Fibroblast of skin of abdomen (primary cell): Measurements from ENCODE around the gene MYRF.
A peak's percentile ranks its signal among the peaks of the same experiment; 100 is the strongest.

Experiments used
- DNase-seq: peaks from one replicate; pipeline ENCODE4 v3.0.0-alpha.2; 2013

MYRF gene

DNA sequence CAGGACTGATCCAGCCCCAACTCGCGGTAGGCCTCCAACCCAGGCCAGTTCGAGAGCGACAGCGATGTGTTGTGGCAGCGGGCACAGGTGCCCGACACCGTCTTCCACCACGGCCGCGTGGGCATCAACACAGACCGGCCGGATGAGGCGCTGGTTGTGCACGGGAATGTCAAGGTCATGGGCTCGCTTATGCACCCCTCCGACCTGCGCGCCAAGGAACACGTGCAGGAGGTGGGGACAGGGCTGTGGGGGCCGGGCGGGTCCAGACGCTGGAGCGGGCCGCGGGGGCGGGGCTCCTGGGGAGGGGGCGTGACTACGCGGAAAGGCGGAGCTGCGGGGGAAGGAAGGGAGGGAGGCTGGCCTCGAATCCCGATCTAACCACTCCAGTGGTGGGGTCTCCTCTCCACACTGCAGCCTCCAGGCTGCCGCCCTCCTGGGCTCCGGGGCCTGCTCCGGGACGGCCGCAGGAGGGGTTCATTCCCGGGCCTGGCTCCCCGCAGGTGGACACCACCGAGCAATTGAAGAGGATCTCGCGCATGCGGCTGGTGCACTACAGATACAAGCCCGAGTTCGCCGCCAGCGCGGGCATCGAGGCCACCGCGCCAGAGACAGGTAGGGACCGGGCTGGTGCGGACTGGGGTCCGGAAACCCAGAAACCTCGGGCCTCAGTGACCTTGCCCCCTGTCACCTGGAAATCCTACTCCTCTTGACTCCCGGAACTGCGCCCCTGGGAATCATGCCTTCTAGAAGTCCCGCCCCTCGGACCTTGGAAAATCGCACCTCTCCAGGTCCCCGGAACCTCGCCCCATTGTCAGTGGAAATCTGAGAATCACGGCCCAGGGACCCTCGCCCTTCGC is 25.0 kb downstream of the MYRF start:
- no peak for DNase-seq

DNA sequence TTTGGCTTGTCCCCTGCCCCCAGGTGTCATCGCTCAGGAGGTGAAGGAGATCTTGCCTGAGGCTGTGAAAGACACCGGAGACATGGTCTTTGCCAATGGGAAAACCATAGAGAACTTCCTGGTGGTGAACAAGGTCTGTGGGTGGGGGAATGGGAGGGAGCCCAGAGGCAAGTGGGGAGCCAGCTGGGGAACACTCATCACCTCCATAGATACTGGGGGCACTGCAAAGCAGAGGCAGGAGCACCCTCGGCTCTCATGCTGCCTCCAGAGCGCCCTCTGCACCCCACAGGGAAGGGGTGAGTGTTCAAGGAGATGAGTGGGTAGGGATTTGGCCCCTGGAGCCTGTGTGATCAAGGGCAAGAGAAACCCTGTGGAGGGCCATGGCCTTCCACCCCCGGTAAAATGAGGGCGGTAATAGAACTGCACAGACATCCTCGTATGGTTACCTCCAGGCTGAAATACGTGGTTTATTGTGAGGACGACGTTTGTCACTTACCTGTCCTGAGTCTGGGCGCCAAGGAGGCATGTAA is 26.0 kb downstream of the MYRF start:
- no peak for DNase-seq

DNA sequence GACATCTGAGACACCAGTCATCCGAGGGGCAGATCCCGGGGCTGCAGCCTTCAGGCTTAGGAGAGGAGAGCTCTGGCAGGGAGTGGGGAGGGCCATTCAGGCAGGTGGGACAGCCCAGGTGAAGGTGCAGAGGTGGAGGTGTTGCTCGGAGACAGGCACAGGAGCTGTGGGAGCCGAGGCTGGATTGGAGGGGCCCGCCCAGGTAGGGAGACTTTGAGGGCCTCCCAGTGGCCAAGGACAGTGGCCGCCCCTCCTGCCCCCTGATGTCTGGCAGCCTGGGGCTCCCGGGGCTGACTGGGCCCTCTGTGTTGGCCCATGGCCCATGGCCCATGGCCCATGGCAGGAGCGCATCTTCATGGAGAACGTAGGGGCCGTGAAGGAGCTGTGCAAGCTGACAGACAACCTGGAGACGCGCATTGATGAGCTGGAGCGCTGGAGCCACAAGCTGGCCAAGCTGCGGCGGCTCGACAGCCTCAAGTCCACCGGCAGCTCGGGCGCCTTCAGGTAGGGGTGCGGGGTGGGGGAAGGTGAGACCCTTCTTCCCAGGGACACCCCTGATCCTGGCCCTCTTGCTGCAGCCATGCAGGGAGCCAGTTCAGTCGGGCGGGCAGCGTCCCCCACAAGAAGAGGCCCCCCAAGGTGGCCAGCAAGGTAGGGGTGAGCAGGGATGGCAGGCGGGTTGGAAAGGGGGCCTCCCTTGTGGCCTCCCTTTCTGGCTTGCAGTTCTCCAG is 26.6 kb downstream of the MYRF start:
- no peak for DNase-seq

DNA sequence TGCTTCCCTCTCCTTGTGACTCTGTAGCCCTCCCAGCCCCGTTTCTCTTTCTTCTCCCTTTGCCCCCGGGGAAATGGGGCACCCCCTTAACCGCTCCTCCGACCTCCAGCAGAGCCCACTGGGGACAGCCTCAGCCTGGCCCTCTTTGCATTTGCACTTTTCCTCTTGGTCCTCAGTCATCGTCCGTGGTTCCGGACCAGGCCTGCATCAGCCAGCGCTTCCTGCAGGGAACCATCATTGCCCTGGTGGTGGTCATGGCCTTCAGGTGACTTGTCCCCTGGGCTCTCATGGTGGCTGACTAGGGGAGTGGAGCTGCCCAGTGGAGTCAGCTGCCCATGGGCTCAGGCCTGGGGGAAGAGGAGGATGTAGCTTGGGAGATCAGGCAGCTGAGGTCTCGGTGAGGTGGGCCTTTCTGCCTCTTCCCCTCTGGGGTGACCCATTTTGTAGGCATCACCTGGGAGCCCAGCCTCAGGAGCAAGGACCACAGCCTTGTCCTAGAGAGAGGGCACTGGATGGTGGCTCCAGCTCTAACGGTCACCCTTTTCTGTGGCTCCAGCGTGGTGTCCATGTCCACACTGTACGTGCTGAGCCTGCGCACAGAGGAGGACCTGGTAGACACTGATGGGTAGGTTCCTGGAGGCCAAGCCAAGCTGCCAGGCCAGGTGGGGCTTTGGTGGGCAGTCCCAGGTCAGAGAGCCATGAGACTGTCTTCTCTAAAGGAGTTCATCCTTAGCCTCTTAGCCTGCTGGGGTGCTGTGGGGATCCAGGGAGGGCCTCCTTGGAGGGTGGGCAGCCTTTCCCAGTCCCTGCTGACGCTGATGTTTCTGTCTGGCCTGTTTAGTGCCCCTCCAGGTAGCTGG is 27.5 kb downstream of the MYRF start:
- DNase-seq = no peak

DNA sequence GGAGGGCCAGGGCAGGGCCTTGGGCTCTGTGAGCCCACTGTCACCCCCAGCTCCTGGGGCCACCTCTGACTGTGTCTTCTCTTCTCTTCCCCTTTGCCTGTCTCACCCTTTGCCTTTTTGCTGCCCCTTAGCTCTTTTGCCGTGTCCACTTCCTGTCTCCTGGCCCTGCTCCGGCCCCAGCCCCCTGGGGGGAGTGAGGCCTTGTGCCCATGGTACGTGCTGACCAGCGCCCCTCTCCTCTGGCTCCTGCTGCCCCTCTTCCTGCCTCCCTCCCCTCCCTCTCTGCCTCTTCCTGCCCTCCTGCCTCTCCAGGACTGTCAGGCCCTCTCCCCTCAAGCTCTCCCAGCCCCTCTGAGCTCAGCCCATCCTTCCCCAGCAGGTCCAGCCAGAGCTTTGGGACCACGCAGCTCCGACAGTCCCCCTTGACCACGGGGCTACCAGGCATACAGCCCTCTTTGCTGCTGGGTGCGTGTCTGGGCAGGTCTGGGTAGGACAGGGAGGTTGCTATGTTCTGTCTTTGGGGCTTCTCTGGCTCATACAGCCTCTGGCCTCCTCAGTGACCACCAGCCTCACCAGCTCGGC is 28.2 kb downstream of the MYRF start:
- DNase-seq = no peak

DNA sequence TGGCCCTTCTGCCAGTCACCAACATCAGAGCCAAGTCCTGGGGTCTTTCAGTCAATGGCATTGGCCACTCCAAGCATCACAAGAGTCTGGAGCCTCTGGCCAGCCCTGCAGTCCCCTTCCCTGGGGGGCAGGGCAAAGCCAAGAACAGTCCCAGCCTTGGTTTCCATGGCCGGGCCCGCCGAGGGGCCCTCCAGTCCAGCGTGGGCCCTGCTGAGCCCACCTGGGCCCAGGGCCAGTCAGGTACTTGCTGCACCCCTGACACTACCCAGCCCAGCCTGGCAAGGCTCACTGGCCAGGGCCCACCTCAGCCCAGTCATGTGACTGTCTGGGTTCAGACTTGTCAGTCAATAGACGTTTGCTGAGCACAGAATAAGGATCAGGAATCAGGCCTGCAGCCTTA is 29.1 kb downstream of the MYRF start:
- no peak for DNase-seq

DNA sequence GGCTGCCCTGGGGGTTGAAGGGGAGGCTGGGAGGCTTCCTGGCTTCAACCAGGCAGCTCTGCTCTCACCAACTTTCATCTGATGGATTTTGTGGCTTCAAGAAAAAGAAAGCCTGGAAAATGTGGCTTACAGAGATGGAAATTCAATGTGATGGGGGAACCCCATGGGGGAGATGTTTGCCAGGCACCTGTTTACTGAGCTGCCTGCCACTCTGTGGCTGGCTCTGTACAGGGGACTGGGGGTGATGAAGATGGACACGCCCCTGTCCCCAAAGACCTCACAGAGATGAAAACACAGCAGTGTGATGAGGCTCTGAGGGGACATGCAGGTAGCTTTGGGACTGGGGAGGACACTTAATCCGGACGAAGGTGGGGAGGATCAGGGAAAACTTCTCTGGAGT is 29.9 kb downstream of the MYRF start:
- DNase-seq = no peak

DNA sequence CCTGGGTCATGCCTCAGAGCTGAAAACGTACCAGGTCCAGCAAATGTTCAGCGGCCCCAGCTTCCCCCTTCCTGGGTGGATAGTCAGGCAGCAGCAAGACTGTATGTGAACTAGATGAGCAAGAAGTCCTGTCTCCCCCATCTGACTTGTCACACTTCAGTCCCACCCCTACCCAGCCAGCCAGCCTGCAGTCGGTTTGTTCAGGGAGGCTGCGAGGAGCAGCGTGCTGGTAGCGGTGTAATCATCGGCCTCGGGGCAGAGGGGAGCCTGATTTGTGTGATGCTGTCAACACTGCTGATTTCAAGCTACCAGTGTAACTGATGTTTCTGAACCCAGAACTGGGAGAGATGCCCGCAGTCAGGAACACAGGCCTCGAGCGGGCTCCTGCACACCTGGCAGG is 30.4 kb downstream of the MYRF start:
- DNase-seq = no peak

DNA sequence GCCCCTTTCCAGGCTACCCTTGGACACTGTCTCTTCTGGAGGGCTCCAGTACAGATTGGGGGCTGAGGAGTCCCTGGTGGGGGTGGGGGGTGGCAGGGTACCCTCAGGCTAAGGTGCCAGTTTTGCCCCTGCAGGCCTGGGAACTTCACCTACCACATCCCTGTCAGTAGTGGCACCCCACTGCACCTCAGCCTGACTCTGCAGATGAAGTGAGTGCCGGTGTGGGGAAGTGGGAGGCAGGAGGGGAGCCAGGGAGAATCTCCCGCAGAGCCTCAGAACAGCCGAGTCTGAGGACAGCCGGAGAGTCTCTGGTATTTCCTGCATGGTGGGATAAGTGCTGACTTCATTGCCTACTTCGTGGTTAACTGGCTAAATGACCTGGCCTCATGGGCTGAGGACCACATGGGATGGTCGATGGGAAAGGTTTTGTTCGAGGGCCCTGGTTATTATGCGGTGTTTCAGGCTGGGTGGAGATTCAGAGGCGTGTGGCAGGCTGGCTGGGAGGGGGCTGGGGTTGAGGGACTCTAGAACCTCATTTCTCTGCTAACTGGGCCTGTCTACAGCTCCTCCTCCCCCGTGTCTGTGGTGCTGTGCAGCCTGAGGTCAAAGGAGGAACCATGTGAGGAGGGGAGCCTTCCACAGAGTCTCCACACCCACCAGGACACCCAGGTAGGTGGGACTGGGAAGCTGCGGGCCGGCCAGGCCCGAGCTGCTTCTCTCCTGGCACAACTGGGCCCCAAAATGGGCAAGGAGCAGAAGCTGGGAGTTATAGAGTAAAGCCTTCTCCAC is 31.5 kb downstream of the MYRF start:
- peak; percentile 54 for DNase-seq

DNA sequence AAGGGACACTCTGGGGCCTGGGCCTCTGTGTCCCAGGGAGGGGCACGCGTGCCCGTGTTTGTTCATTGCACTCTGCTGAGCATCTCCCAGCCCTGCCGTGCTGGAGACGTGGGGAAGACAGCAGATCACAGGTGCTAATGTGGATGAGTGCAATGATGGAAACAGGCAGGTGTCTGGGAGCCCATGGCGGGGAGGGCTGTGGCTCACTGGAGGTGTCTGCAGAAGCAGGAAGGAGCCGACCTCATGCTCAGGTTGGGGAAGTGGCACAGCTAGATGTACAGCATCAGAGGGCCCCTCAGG is 32.0 kb downstream of the MYRF start:
- no peak for DNase-seq

DNA sequence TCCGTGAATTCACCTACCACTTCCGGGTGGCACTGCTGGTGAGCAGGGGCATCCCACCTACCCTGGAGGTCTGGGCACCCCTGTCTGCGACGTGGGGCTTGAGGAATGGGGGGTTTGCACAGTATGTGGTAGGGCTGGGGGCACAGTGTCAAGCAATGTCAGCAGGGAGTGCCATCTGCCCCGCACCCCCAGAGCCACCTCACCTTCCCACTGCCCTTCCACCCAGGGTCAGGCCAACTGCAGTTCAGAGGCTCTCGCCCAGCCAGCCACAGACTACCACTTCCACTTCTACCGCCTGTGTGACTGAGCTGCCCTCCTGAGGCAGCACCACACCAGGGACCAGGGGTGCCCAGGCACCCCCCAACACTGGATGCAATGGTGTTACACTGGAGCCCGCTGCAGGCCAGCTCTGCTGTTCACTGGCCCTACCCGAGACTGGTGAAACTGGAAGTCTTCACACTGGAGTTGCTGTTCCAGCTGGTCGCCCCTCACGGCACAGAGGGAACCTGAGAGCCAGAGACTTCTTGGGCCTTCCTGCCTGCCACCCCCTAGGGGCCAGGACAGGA is 33.5 kb downstream of the MYRF start:
- no peak for DNase-seq

DNA sequence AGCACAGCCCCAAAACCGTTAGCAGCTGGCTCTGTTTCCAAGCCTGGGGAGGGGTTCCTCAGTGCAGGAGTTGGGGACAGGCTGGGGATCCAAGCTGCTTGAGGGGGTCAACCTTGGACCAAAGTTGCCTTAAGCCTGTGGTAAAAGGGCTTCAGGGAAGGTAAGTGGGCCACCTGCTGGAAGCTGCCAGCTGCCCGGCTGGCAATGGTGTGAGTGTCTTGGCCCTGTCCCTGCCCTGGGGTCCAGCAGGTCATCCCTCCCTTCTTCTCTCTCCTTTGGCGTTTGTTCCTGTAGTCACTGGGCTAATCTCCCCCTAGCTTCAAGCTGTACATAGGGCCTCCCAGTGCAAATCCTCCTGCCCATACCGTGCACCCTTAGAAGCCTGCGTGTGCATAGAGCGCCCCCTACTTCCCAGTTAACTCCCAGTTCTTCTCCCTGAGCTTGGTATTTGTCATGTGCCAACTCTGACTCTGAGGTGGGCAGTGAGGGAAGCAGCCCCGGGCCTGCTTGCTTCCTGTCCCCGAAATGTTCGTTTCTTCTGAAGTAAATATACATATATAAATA is 35.6 kb downstream of the MYRF start:
- DNase-seq = peak; percentile 53

DNA sequence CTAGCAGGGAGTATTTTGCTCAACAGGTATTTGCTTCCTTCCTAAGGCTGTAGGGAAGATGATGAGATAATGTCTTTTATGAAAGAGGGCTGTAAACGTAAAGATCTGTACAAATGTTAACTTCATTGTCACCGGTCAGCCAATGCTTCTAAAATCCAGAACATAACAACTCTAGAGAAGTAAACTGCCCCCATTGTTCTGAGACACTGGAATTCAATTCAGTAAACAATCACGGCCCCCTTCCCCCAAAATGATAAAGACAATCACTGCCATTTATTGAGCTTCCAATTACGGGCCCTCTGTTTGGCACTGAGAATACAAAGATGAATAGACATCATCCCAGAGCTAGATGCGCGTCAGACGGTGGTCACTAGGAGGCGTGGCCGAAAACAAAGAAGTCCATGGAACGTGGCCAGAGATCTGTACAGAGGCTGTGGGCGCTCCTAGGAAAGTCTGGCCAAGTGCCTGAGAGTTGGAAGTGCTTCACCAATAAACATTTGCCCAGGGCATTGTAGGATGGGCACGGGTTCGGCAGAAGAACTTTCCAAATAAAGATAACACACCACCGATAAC is 39.4 kb downstream of the MYRF start:
- peak; percentile 86 for DNase-seq

DNA sequence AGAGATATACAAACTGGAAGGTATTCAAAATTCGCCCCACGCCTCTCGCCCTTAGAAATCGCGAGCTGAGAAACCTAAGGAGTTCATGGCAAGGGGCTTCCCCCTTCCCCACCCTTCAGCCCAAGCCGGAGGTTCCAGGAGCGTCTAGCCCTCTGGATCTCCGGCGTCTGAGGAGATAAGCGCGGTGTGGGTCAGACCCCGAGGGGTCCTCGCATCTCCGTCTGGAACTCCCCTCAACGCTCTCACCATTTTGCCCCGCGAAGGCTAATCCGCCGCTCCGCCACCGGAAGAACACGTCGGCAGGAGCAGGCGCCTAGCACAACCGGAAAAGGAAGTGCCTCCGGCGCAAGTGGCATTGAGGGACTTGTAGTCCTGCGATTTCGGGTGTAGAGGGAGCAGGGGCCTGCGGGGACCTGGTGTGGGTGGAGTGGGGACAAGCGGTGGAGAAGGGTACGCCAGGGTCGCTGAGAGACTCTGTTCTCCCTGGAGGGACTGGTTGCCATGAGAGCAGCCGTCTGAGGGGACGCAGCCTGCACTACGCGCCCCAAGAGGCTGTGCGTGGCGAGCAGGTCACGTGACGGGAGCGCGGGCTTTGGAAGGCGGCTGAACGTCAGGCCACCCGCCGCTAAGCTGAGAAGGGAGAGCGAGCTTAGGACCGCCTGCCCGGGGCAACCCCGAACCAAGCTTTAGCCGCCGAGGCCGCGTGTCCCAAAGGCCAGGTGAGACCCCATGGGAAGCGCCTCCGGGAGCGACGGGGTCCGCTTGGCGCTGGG is 40.1 kb downstream of the MYRF start, which contains the start of the genes FEN1 and TMEM258:
TSS of gene FEN1 (plus strand) at position 602 of the 773 bp plus-strand sequence. CDS start 2,451 bp downstream, outside the sequence.
TSS of gene TMEM258 (minus strand) at position 290 of the 773 bp plus-strand sequence. CDS start at position 249, 41 bp downstream.
- peak; percentile 92 for DNase-seq

DNA sequence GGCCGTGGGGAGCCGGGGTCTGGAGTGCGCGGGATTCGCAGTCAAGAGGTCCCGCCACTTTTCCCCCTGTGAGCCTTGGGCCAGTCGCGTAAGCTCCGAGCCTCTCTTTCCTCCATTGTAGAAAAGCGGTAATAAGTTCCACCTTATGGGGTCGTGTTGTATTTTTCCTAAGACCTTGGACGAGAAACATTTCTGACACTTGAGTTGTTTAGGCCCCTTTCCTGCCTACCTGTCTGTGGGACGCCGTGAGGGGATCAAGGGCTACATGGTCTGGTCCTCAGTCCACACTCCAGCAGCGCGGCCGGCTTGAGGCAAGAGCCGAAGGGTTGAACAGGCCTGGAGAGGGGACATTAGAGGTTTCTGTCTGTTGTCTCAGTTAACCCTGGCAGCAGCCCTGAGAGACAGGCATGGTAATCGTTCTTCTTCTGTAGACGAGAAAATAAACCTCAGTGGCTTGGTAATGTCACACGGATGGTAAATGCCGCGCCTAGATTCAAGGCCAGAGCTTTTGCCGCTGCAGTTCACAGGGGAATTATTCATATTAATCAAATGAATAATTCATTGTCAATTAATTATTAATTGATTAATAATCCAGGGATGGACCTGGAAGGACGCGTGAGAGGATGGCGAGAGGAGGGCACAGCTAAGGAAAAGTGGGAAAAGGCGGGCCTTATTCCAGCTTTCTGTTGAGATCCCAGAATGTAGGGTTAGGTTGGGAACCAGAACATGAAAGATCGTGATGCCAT is 40.8 kb downstream of the MYRF start:
- no peak for DNase-seq

DNA sequence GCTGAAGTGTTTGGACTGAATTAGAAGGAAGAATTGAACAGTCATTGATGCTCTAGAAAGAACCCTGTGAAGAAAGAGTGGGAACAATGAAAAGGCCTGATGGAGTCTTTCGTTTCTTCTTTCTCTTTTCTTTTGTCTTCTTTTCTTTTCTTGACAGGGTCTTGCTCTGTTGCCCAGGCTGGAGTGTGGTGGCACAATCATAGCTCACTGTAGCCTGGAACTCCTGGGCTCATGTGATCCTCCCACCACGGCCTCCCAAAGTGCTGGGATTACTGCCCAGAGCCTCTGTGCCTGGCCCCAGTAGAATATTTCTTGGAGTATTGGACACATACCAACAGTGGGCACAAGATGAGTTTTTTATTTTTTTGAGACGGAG is 41.4 kb downstream of the MYRF start:
- no peak for DNase-seq

DNA sequence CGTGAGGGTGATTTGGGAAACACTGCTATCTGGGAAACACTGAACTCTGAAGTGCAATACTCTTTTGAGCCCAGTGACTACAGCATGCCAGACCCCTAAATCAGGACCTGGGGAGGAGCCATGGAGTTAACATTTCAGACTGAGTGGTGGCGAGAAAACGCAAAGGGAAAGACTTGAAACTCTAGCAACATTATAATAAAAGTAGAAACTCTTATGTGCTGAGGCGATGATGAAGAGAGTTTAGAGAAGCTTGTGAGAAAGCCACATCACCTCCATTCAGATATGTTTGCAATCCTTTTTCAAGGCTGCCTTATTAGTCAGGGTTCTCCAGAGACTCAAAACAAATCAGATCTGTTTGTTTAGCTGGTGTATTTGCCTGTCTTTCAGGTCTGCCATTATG is 42.1 kb downstream of the MYRF start:
- DNase-seq = no peak

DNA sequence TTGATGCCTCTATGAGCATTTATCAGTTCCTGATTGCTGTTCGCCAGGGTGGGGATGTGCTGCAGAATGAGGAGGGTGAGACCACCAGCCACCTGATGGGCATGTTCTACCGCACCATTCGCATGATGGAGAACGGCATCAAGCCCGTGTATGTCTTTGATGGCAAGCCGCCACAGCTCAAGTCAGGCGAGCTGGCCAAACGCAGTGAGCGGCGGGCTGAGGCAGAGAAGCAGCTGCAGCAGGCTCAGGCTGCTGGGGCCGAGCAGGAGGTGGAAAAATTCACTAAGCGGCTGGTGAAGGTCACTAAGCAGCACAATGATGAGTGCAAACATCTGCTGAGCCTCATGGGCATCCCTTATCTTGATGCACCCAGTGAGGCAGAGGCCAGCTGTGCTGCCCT is 43.0 kb downstream of the MYRF start:
- DNase-seq = no peak
